HepG2 (cell line): ENCODE data around the gene MED25. TPM values are rescaled to one million over a fixed set of nuclear protein-coding genes. Genes with fewer than 3 reads are reported as not detected.

Experiments
- AGO1 ChIP-seq: fragments of 200-400 bp; formaldehyde crosslinking; IDR thresholded peaks from 2 replicates; pipeline ENCODE4 v1.6.1; 2017; ENCODE audit warnings: mild to moderate bottlenecking, low read depth, low read length, moderate library complexity; ENCODE audit not compliant: poor library complexity, severe bottlenecking
- AKAP8 ChIP-seq: sonication (generic); formaldehyde crosslinking; IDR thresholded peaks from 2 replicates; pipeline ENCODE4 v1.5.1; 2020; ENCODE audit warnings: mild to moderate bottlenecking, missing genetic modification reagents
- CTCF ChIP-seq: sonication (generic); formaldehyde crosslinking; IDR thresholded peaks from 2 replicates; pipeline ENCODE4 v1.5.0; 2020; ENCODE audit warnings: mild to moderate bottlenecking, missing genetic modification reagents, moderate library complexity
- E2F1 ChIP-seq: sonication (generic); formaldehyde crosslinking; IDR thresholded peaks from 2 replicates; pipeline ENCODE4 v1.5.0; 2020; ENCODE audit warnings: missing genetic modification reagents
- NFE2L1 ChIP-seq: sonication (generic); formaldehyde crosslinking; IDR thresholded peaks from 2 replicates; pipeline ENCODE4 v1.4.0; 2020; ENCODE audit warnings: missing genetic modification reagents, mild to moderate bottlenecking, borderline replicate concordance
- RBFOX2 ChIP-seq: fragments of 200-400 bp; formaldehyde crosslinking; IDR thresholded peaks from 2 replicates; pipeline ENCODE4 v1.6.1; 2017; ENCODE audit warnings: low read depth, mild to moderate bottlenecking, low read length
- ZBTB33 ChIP-seq: sonication (generic); formaldehyde crosslinking; IDR thresholded peaks from 2 replicates; pipeline ENCODE4 v1.4.0; 2020; ENCODE audit warnings: missing genetic modification reagents
- ZBTB38 ChIP-seq: sonication (generic); formaldehyde crosslinking; IDR thresholded peaks from 2 replicates; pipeline ENCODE4 v1.5.1; 2020; ENCODE audit warnings: mild to moderate bottlenecking, missing genetic modification reagents
- ZNF124 ChIP-seq: sonication (generic); formaldehyde crosslinking; IDR thresholded peaks from 2 replicates; pipeline ENCODE4 v1.4.0; 2020; ENCODE audit warnings: missing genetic modification reagents
- ZNF747 ChIP-seq: sonication (generic); formaldehyde crosslinking; IDR thresholded peaks from 2 replicates; pipeline ENCODE4 v1.8.1; 2023; ENCODE audit warnings: missing genetic modification reagents, mild to moderate bottlenecking, borderline replicate concordance
- polyA plus RNA-seq, 8 experiments: library from polyadenylated mRNA; depleted of rRNA in 3 of 8; stranded (reverse) in 7 of 8; unstranded in 1 of 8; fragments of >200 nt; fragmentation: Illumina TruSeq in 4 of 8; extraction: Trizol in 4 of 8; gene quantifications; 2 replicates each; pipeline versions ENCODE4 v1.2.1 to v1.2.3, GENCODE V29; 2011 to 2016; ENCODE audit warnings: low read depth in 4 of 8, missing spikeins in 1 of 8, mixed read lengths in 1 of 8; ENCODE audit not compliant: insufficient read depth in 1 of 8
- total RNA-seq, 5 experiments: library from RNA; depleted of rRNA; stranded (reverse); fragments of >200 nt; fragmentation: Illumina TruSeq; extraction: Trizol; gene quantifications; 2 replicates each; pipeline ENCODE4 v1.2.3, GENCODE V29; 2016; ENCODE audit warnings: low read depth in 1 of 5

MED25 gene
- total and polyA plus RNA-seq, 2 of the 13 experiments (the other 11 are each of a cell fraction or from before 2014, with no cell fraction given): 11.1 to 15.1 TPM

DNA sequence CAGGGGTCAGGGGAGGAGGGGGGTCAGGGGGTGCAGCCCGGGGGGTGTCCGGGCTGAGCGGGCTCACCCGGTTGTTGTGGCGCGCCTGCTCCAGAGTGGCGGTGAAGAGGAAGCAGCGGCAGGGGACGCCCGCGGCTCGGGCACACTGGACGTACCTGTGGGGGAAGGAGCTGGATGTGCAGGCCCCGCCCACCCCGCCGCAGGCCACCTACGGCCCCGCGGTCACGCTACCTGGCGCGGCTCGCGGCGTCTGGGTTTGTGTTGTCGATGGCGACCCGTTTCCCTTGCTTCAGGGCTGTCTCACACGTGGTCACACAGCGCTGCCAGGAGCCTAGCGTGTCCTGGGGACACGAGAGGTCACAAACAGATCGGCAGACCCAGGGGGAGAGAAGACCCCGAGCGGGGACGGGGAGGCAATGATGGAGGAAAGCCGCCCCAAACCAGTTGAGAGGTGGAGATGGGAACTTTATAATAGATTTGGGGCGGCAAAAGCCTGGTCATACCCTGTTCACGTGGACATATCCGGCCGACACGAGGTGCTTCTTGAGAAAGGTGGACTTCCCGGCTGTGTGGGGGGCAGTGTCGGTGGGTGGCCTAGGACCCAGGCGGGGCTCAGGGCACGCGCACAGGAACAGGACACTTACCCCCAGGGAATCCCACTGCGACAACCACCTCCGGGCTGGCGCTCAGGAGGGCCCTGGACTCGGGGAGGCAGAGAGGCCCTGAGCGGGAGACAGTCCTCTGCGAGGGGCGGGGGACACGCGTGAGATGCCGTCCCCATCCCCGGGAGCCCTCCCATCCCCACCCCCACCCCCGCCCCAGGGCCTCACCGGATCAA is 43.7 kb downstream of the MED25 start (continued):
- no peak for TF ChIP-seq E2F1
- TF ChIP-seq ZBTB38 (CRISPR knock-in tag): peak; percentile 61; the same call in 1 of the 2 replicates
- peak; percentile 62; the same call in 1 of the 2 replicates for TF ChIP-seq RBFOX2
- no peak for TF ChIP-seq ZNF124 (CRISPR knock-in tag)
- peak; percentile 70; the same call in 1 of the 2 replicates for TF ChIP-seq AKAP8 (CRISPR knock-in tag)
- TF ChIP-seq CTCF (CRISPR knock-in tag): no peak
- peak; percentile 36 for TF ChIP-seq AGO1
- no peak for TF ChIP-seq NFE2L1 (CRISPR knock-in tag)
- TF ChIP-seq ZBTB33: peak; percentile 54; the same call in 1 of the 2 replicates
- no peak for TF ChIP-seq ZNF747 (CRISPR knock-in tag)
- TF ChIP-seq, all 625 proteins: peak for 7
